Muscle layer of duodenum (tissue), 2 donors: ENCODE data around the gene ABR.
A peak's percentile ranks its signal among the peaks of the same experiment; 100 is the strongest.

ENCODE experiments used
- H3K27ac ChIP-seq: one replicate; pipeline ENCODE4 v1.7.0; 2013; ENCODE audit warnings: mild to moderate bottlenecking, low read length
- H3K27me3 ChIP-seq: one replicate; pipeline ENCODE4 v1.7.0; 2013; ENCODE audit warnings: low read depth, mild to moderate bottlenecking, control low read depth, low read length
- H3K36me3 ChIP-seq, 2 donors: one replicate each; pipeline ENCODE4 v1.7.0; 2013; ENCODE audit warnings: low read length in 2 of 2, control low read depth in 1 of 2, mild to moderate bottlenecking in 1 of 2; ENCODE audit not compliant: insufficient read depth in 2 of 2, control insufficient read depth in 1 of 2
- H3K4me1 ChIP-seq, 2 donors: one replicate each; pipeline ENCODE4 v1.7.0; 2013; ENCODE audit warnings: low read length in 2 of 2, mild to moderate bottlenecking in 2 of 2, control low read depth in 1 of 2, moderate library complexity in 1 of 2; ENCODE audit not compliant: insufficient read depth in 2 of 2, control insufficient read depth in 1 of 2
- H3K4me3 ChIP-seq, 2 donors: one replicate each; pipeline ENCODE4 v1.7.0; 2013; ENCODE audit warnings: low read length in 2 of 2, low read depth in 1 of 2, mild to moderate bottlenecking in 1 of 2
- H3K9me3 ChIP-seq, 2 donors: one replicate each; pipeline ENCODE4 v1.7.0; 2013; ENCODE audit warnings: low read length in 2 of 2, control low read depth in 1 of 2, mild to moderate bottlenecking in 1 of 2; ENCODE audit not compliant: control insufficient read depth in 1 of 2
- donor health status: healthy.

The ABR gene

GRCh38 chr17:1010586-1010985, 169.2 kb downstream of the ABR start:
- no peak overlapping the region for H3K27ac ChIP-seq
- no peak overlapping the region for H3K4me3 ChIP-seq
- peaks cover 4 to 21% of the 10 kb centered on the region in 2 donors for H3K4me1 ChIP-seq
- H3K27me3 ChIP-seq, result no peaks in the 10 kb centered on the region
- no peaks in the 10 kb centered on the region for H3K9me3 ChIP-seq
- peaks cover 37 to 56% of the 10 kb centered on the region in 2 donors for H3K36me3 ChIP-seq

- no peak overlapping the region for H3K4me3 ChIP-seq
- H3K36me3 ChIP-seq, result peaks cover 37 to 56% of the 10 kb centered on the region in 2 donors
- no peaks in the 10 kb centered on the region for H3K27me3 ChIP-seq
- H3K4me1 ChIP-seq, result peaks cover 4 to 27% of the 10 kb centered on the region in 2 donors
- no peaks in the 10 kb centered on the region for H3K9me3 ChIP-seq
- H3K27ac ChIP-seq, result no peak overlapping the region
Observed at GRCh38 chr17:1010086-1010450, 169.7 kb downstream of the ABR start.

- Histone ChIP-seq H3K9me3 (no peaks in the 10 kb centered on the region), H3K27ac (no peak overlapping the region), H3K4me1 (peaks cover 4 to 33% of the 10 kb centered on the region in 2 donors), H3K4me3 (no peak overlapping the region), H3K27me3 (no peaks in the 10 kb centered on the region), H3K36me3 (peaks cover 37 to 58% of the 10 kb centered on the region in 2 donors)
Observed at GRCh38 chr17:1009229-1010085, 170.3 kb downstream of the ABR start.

GRCh38 chr17:1008008-1008761, 171.6 kb downstream of the ABR start:
- no peaks in the 10 kb centered on the region for H3K27me3 ChIP-seq
- peaks cover 37 to 59% of the 10 kb centered on the region in 2 donors for H3K36me3 ChIP-seq
- H3K27ac ChIP-seq, result no peak overlapping the region
- H3K9me3 ChIP-seq, result no peaks in the 10 kb centered on the region
- no peak overlapping the region for H3K4me3 ChIP-seq
- H3K4me1 ChIP-seq, result peaks cover 4 to 45% of the 10 kb centered on the region in 2 donors

- no peaks in the 10 kb centered on the region for H3K9me3 ChIP-seq
- peaks cover 10 to 53% of the 10 kb centered on the region in 2 donors for H3K4me1 ChIP-seq
- H3K27ac ChIP-seq, result no peak overlapping the region
- H3K36me3 ChIP-seq, result peaks cover 37 to 53% of the 10 kb centered on the region in 2 donors
- no peaks in the 10 kb centered on the region for H3K27me3 ChIP-seq
- no peak overlapping the region for H3K4me3 ChIP-seq
Observed at GRCh38 chr17:1007310-1008007, 172.3 kb downstream of the ABR start.

- H3K9me3 ChIP-seq, result no peaks in the 10 kb centered on the region
- peaks cover 18 to 67% of the 10 kb centered on the region in 2 donors for H3K4me1 ChIP-seq
- H3K27me3 ChIP-seq, result no peaks in the 10 kb centered on the region
- no peak overlapping the region for H3K4me3 ChIP-seq
- H3K36me3 ChIP-seq, result peaks cover 33 to 49% of the 10 kb centered on the region in 2 donors
- H3K27ac ChIP-seq, result peak overlapping the region; percentile 16
Observed at GRCh38 chr17:1006054-1006453, 173.7 kb downstream of the ABR start.

- no peak overlapping the region for H3K4me3 ChIP-seq
- H3K36me3 ChIP-seq, result peaks cover 34 to 47% of the 10 kb centered on the region in 2 donors
- H3K27ac ChIP-seq, result peak overlapping the region; percentile 16
- no peaks in the 10 kb centered on the region for H3K9me3 ChIP-seq
- peaks cover 23 to 73% of the 10 kb centered on the region in 2 donors for H3K4me1 ChIP-seq
- no peaks in the 10 kb centered on the region for H3K27me3 ChIP-seq
Observed at GRCh38 chr17:1005361-1005946, 174.3 kb downstream of the ABR start.

GRCh38 chr17:1004769-1005295, 174.9 kb downstream of the ABR start:
- Histone ChIP-seq H3K27me3 (no peaks in the 10 kb centered on the region), H3K9me3 (no peaks in the 10 kb centered on the region), H3K4me3 (no peak overlapping the region), H3K27ac (no peak overlapping the region), H3K36me3 (peaks cover 28 to 41% of the 10 kb centered on the region in 2 donors), H3K4me1 (peaks cover 25 to 77% of the 10 kb centered on the region in 2 donors)

GRCh38 chr17:1003972-1004768, 175.6 kb downstream of the ABR start:
- Histone ChIP-seq H3K36me3 (peaks cover 26 to 39% of the 10 kb centered on the region in 2 donors), H3K4me1 (peaks cover 25 to 77% of the 10 kb centered on the region in 2 donors), H3K4me3 (no peak overlapping the region), H3K9me3 (no peaks in the 10 kb centered on the region), H3K27ac (no peak overlapping the region), H3K27me3 (no peaks in the 10 kb centered on the region)

GRCh38 chr17:1003633-1003971, 176.2 kb downstream of the ABR start:
- Histone ChIP-seq H3K36me3 (peaks cover 26 to 36% of the 10 kb centered on the region in 2 donors), H3K4me1 (peaks cover 25 to 80% of the 10 kb centered on the region in 2 donors), H3K4me3 (no peak overlapping the region), H3K27ac (no peak overlapping the region), H3K27me3 (no peaks in the 10 kb centered on the region), H3K9me3 (no peaks in the 10 kb centered on the region)
